Renal cortical epithelial cell (primary cell): ENCODE data around the gene OPN1MW3. TPM values are rescaled to one million over a fixed set of nuclear protein-coding genes. Genes with fewer than 3 reads are reported as not detected.
"Not testable (repeated sequence)": the region's sequence is repeated elsewhere in the genome, so short reads cannot be mapped to it uniquely, and the experiment has no call there.

Source experiments
- DNase-seq: peaks from one replicate; pipeline ENCODE4 v3.0.0-alpha.2; 2011; ENCODE audit warnings: low read depth
- total RNA-seq: library from RNA; depleted of rRNA; stranded (reverse); fragments of >200 nt; gene quantifications from 2 replicates; pipeline ENCODE4 v1.2.3, GENCODE V29; 2014

OPN1MW3 gene
- total RNA-seq, result not detected in 2 replicates

GRCh38 chrX:154257282-154257681 lies at the start of gene OPN1MW3:
Gene OPN1MW3 (plus strand): TSS chrX:154257582. CDS start chrX:154257620, 38 bp downstream.
- not testable (repeated sequence) for DNase-seq

GRCh38 chrX:154209670-154210418 lies 47.5 kb upstream of the OPN1MW3 start:
- not testable (repeated sequence) for DNase-seq

GRCh38 chrX:154211057-154211456 lies 46.3 kb upstream of the OPN1MW3 start:
- not testable (repeated sequence) for DNase-seq

GRCh38 chrX:154211499-154211898 lies 45.9 kb upstream of the OPN1MW3 start:
- DNase-seq, result not testable (repeated sequence)

- DNase-seq, result not testable (repeated sequence)
Measured at GRCh38 chrX:154219456-154219855, 37.9 kb upstream of the OPN1MW3 start, which contains the start of gene OPN1MW2. Gene OPN1MW2 (plus strand): TSS chrX:154219756. CDS start chrX:154219816, 60 bp downstream.

GRCh38 chrX:154225292-154225691 lies 32.1 kb upstream of the OPN1MW3 start:
- DNase-seq, result not testable (repeated sequence)

GRCh38 chrX:154226706-154227105 lies 30.7 kb upstream of the OPN1MW3 start:
- not testable (repeated sequence) for DNase-seq

- not testable (repeated sequence) for DNase-seq
Measured at GRCh38 chrX:154231443-154231842, 25.9 kb upstream of the OPN1MW3 start.

- DNase-seq, result not testable (repeated sequence)
Measured at GRCh38 chrX:154233620-154234019, 23.8 kb upstream of the OPN1MW3 start.

- not testable (repeated sequence) for DNase-seq
Measured at GRCh38 chrX:154238939-154239559, 18.3 kb upstream of the OPN1MW3 start.

GRCh38 chrX:154239982-154240503 lies 17.3 kb upstream of the OPN1MW3 start:
- DNase-seq, result not testable (repeated sequence)

- DNase-seq, result not testable (repeated sequence)
Measured at GRCh38 chrX:154247377-154248045, 9.9 kb upstream of the OPN1MW3 start.

GRCh38 chrX:154248076-154248475 lies 9.3 kb upstream of the OPN1MW3 start:
- not testable (repeated sequence) for DNase-seq

GRCh38 chrX:154258711-154259110 lies 1.3 kb downstream of the OPN1MW3 start:
- not testable (repeated sequence) for DNase-seq

GRCh38 chrX:154263072-154263471 lies 5.7 kb downstream of the OPN1MW3 start:
- not testable (repeated sequence) for DNase-seq

- not testable (repeated sequence) for DNase-seq
Measured at GRCh38 chrX:154269245-154269644, 11.9 kb downstream of the OPN1MW3 start.

GRCh38 chrX:154284489-154285338 lies 27.3 kb downstream of the OPN1MW3 start:
- not testable (repeated sequence) for DNase-seq

GRCh38 chrX:154286406-154286805 lies 29.0 kb downstream of the OPN1MW3 start:
- DNase-seq, result not testable (repeated sequence)

- DNase-seq, result no peak
Measured at GRCh38 chrX:154294791-154295574, 37.6 kb downstream of the OPN1MW3 start, which contains the start of gene TEX28. Gene TEX28 (minus strand): TSS chrX:154295124. CDS start chrX:154292117, 3,007 bp downstream.

- no peak for DNase-seq
Measured at GRCh38 chrX:154295664-154296310, 38.4 kb downstream of the OPN1MW3 start, which contains the start of gene TKTL1. Gene TKTL1 (plus strand): TSS chrX:154295795. CDS start chrX:154295860, 65 bp downstream.
